Measurements from ENCODE around the gene CSTF2. TPM values are rescaled to one million over a fixed set of nuclear protein-coding genes. Genes with fewer than 3 reads are reported as not detected.

The CSTF2 gene
- total RNA-seq, 4 donors from 2014 or later: 15.3 to 26.5 (median 18.0) TPM

DNA sequence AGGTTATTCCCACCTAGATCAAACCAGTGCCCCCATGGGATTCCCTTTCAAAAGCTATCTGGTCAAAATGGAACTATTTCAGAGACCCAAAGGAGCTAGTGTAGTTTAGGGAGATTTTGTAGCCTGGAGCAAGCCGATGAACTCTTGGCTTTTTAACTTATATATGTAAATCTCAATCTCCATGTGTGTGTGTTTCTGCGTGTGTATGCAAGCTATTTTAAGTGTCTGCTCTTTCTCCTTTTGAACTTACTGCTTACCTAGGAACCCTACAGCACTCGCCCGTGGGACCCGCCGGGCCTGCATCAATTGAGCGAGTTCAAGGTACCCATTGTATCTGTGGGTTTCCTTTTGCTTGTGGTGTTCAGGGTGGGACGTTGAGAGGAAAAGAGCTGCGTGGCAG, 10.4 kb downstream of the CSTF2 start:
- Histone ChIP-seq H3K4me3 (no peak overlapping the region), H3K27me3 (no peaks in the 10 kb centered on the region), H3K27ac (no peak overlapping the region), H3K36me3 (no peaks in the 10 kb centered on the region), H3K9me3 (no peaks in the 10 kb centered on the region), H3K4me1 (no peaks in the 10 kb centered on the region)
- no peak for TF ChIP-seq EP300 (IDR thresholded peaks at IDR 0.05; ENCODE audit: low read depth)
- no peak for TF ChIP-seq POLR2A (IDR thresholded peaks at IDR 0.05)
- no peak for TF ChIP-seq POLR2AphosphoS5 (IDR thresholded peaks at IDR 0.05)
- TF ChIP-seq, protein P1, sequence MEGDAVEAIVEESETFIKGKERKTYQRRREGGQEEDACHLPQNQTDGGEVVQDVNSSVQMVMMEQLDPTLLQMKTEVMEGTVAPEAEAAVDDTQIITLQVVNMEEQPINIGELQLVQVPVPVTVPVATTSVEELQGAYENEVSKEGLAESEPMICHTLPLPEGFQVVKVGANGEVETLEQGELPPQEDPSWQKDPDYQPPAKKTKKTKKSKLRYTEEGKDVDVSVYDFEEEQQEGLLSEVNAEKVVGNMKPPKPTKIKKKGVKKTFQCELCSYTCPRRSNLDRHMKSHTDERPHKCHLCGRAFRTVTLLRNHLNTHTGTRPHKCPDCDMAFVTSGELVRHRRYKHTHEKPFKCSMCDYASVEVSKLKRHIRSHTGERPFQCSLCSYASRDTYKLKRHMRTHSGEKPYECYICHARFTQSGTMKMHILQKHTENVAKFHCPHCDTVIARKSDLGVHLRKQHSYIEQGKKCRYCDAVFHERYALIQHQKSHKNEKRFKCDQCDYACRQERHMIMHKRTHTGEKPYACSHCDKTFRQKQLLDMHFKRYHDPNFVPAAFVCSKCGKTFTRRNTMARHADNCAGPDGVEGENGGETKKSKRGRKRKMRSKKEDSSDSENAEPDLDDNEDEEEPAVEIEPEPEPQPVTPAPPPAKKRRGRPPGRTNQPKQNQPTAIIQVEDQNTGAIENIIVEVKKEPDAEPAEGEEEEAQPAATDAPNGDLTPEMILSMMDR (IDR thresholded peaks at IDR 0.05): no peak
- in situ Hi-C loops (cut with MboI; ENCODE audit: low pct_ligation_motif_present in 1 of 4, low pct_unique_long_range_greater_than_20kb in 1 of 4, low sequenced_read_pairs in 3 of 4) (no loop called here), intact Hi-C loops (cut with DNase I; ENCODE audit: low total_unique reads) (no loop called here)
- WGBS, 2 donors (ENCODE audit: low coverage in 1 of 2): 78% methylated on average over 9 of the region's 9 CpGs; no CpG with 5 or more reads in 1 of the 2 donors
- no peak for DNase-seq

- TF ChIP-seq EP300 (IDR thresholded peaks at IDR 0.05; ENCODE audit: low read depth): no peak
- TF ChIP-seq, protein P1 (IDR thresholded peaks at IDR 0.05): no peak
- TF ChIP-seq POLR2A (IDR thresholded peaks at IDR 0.05): no peak
- TF ChIP-seq POLR2AphosphoS5 (IDR thresholded peaks at IDR 0.05): no peak
- intact Hi-C loops (cut with DNase I; ENCODE audit: low total_unique reads): no loop called here
These were observed 11.2 kb downstream of the CSTF2 start for GRCh38 chrX:100831219-100831946.

DNA sequence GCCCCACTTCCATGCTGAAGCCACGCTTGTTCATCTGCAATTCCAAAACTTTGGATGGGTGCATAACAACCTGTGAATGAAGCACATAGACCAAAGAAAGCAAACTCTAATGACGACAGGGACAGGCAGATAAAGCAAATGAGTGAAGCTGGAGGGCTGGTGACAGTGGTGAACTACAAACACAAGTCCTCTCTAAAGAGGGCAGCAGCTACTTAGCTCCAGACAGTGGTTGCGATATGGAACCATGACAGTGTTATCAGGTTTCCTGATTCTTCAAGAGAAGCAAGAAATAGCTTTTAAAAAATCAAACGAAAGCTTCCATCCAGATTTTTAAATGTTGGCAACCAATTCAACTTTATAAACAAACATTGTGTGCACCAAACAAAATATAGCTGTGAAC, 30.1 kb downstream of the CSTF2 start:
- in situ Hi-C loops (cut with MboI; ENCODE audit: low pct_ligation_motif_present in 1 of 4, low pct_unique_long_range_greater_than_20kb in 1 of 4, low sequenced_read_pairs in 3 of 4) (no loop called here), intact Hi-C loops (cut with DNase I; ENCODE audit: low total_unique reads) (no loop called here)
- H3K27me3 ChIP-seq: no peaks in the 10 kb centered on the region
- no peaks in the 10 kb centered on the region for H3K36me3 ChIP-seq
- WGBS, 2 donors (ENCODE audit: low coverage in 1 of 2): 69 to 82% methylated on average over 2 to 4 of the region's 4 CpGs
- H3K27ac ChIP-seq: no peak overlapping the region
- no peak overlapping the region for H3K4me3 ChIP-seq
- no peaks in the 10 kb centered on the region for H3K4me1 ChIP-seq
- no peaks in the 10 kb centered on the region for H3K9me3 ChIP-seq
- TF ChIP-seq POLR2AphosphoS5 (IDR thresholded peaks at IDR 0.05) (no peak), POLR2A (IDR thresholded peaks at IDR 0.05) (no peak), EP300 (IDR thresholded peaks at IDR 0.05; ENCODE audit: low read depth) (no peak)
- TF ChIP-seq, protein P1 (IDR thresholded peaks at IDR 0.05): no peak
- DNase-seq: no peak

More at GRCh38 chrX:100831219-100831946, 11.2 kb downstream of the CSTF2 start:
- no peak overlapping the region for H3K27ac ChIP-seq
- in situ Hi-C loops (cut with MboI; ENCODE audit: low pct_ligation_motif_present in 1 of 4, low pct_unique_long_range_greater_than_20kb in 1 of 4, low sequenced_read_pairs in 3 of 4): no loop called here
- no peak for DNase-seq
- H3K27me3 ChIP-seq: no peaks in the 10 kb centered on the region
- H3K4me3 ChIP-seq: no peak overlapping the region
- H3K4me1 ChIP-seq: no peaks in the 10 kb centered on the region
- H3K36me3 ChIP-seq: no peaks in the 10 kb centered on the region
- 93% methylated on average over 9 of the region's 9 CpGs; no CpG with 5 or more reads in 1 of the 2 donors for WGBS, 2 donors (ENCODE audit: low coverage in 1 of 2)
- no peaks in the 10 kb centered on the region for H3K9me3 ChIP-seq

GRCh38 chrX:100852810-100853209, 32.6 kb downstream of the CSTF2 start:
- Histone ChIP-seq H3K4me3 (no peak overlapping the region), H3K27ac (no peak overlapping the region), H3K9me3 (no peaks in the 10 kb centered on the region), H3K36me3 (no peaks in the 10 kb centered on the region), H3K27me3 (no peaks in the 10 kb centered on the region), H3K4me1 (no peaks in the 10 kb centered on the region)
- 52 to 53% methylated on average over 2 of the region's 2 CpGs for WGBS, 2 donors (ENCODE audit: low coverage in 1 of 2)
- no peak for DNase-seq
- no peak for TF ChIP-seq POLR2AphosphoS5 (IDR thresholded peaks at IDR 0.05)
- TF ChIP-seq, protein P1 (IDR thresholded peaks at IDR 0.05): no peak
- TF ChIP-seq POLR2A (IDR thresholded peaks at IDR 0.05): no peak
- TF ChIP-seq EP300 (IDR thresholded peaks at IDR 0.05; ENCODE audit: low read depth): no peak
- in situ Hi-C loops (cut with MboI; ENCODE audit: low pct_ligation_motif_present in 1 of 4, low pct_unique_long_range_greater_than_20kb in 1 of 4, low sequenced_read_pairs in 3 of 4) (no loop called here), intact Hi-C loops (cut with DNase I; ENCODE audit: low total_unique reads) (no loop called here)
